Measurements from ENCODE around the gene TSNAX.
"Not testable (repeated sequence)": the region's sequence is repeated elsewhere in the genome, so short reads cannot be mapped to it uniquely, and the experiment has no call there.

The TSNAX gene

GRCh38 chr1:231564373-231564772 is 35.9 kb downstream of the TSNAX start:
- no peak for DNase-seq

GRCh38 chr1:231566496-231566895 is 38.0 kb downstream of the TSNAX start:
- DNase-seq: no peak

- not testable (repeated sequence) for DNase-seq
Observed at GRCh38 chr1:231570262-231570661, 41.8 kb downstream of the TSNAX start.

- DNase-seq: no peak
Observed at GRCh38 chr1:231571904-231572303, 43.4 kb downstream of the TSNAX start.

GRCh38 chr1:231575472-231575871 is 47.0 kb downstream of the TSNAX start:
- no peak for DNase-seq

GRCh38 chr1:231576804-231577718 is 48.6 kb downstream of the TSNAX start:
- DNase-seq: no peak

- DNase-seq: no peak
Observed at GRCh38 chr1:231580874-231581273, 52.4 kb downstream of the TSNAX start.

- no peak for DNase-seq
Observed at GRCh38 chr1:231581859-231582258, 53.4 kb downstream of the TSNAX start.

- DNase-seq: no peak
Observed at GRCh38 chr1:231583376-231583775, 54.9 kb downstream of the TSNAX start.

- DNase-seq: no peak
Observed at GRCh38 chr1:231584117-231584516, 55.6 kb downstream of the TSNAX start.

- no peak for DNase-seq
Observed at GRCh38 chr1:231584921-231585320, 56.5 kb downstream of the TSNAX start.

GRCh38 chr1:231590453-231591198 is 62.2 kb downstream of the TSNAX start:
- DNase-seq: peak; percentile 54

- DNase-seq: no peak
Observed at GRCh38 chr1:231591466-231591865, 63.0 kb downstream of the TSNAX start.

GRCh38 chr1:231592809-231593208 is 64.3 kb downstream of the TSNAX start:
- no peak for DNase-seq

GRCh38 chr1:231593264-231593663 is 64.8 kb downstream of the TSNAX start:
- DNase-seq: not testable (repeated sequence)

- no peak for DNase-seq
Observed at GRCh38 chr1:231594123-231594522, 65.7 kb downstream of the TSNAX start.

GRCh38 chr1:231594749-231595148 is 66.3 kb downstream of the TSNAX start:
- no peak for DNase-seq

GRCh38 chr1:231596337-231596791 is 67.9 kb downstream of the TSNAX start:
- no peak for DNase-seq

GRCh38 chr1:231597971-231598370 is 69.5 kb downstream of the TSNAX start:
- DNase-seq: no peak

GRCh38 chr1:231600458-231600976 is 72.0 kb downstream of the TSNAX start:
- DNase-seq: no peak

GRCh38 chr1:231601824-231602672 is 73.6 kb downstream of the TSNAX start:
- no peak for DNase-seq

- DNase-seq: no peak
Observed at GRCh38 chr1:231602673-231602984, 74.2 kb downstream of the TSNAX start.

Data from CD4-positive, alpha-beta T cell treated with Interleukin-17A for 1 hour (primary cell).